Measurements from ENCODE around the gene IGSF8.

The IGSF8 gene

GRCh38 chr1:160080381-160081100, 17.9 kb downstream of the IGSF8 start:
- Histone ChIP-seq H2BK5ac (ENCODE audit: low read length) (no peak overlapping the region), H3K23ac (ENCODE audit: low read depth, low read length, poor library complexity) (no peak overlapping the region), H4K91ac (ENCODE audit: low read depth, low read length, poor library complexity) (no peak overlapping the region), H3K14ac (ENCODE audit: low read length) (no peak overlapping the region), H3K4me3 (ENCODE audit: low read length in 2 of 2) (no peak overlapping the region), H3K9me3 (replicated peaks in 1 of 2; ENCODE audit: control insufficient read depth in 2 of 2, insufficient read depth in 1 of 2, low read depth in 1 of 2, low read length in 2 of 2) (no peaks in the 10 kb centered on the region), H2BK12ac (ENCODE audit: low read length) (no peak overlapping the region), H4K8ac (ENCODE audit: low read depth, low read length) (no peak overlapping the region), H3K79me1 (ENCODE audit: low read depth, low read length) (no peaks in the 10 kb centered on the region), H3K27me3 (ENCODE audit: control insufficient read depth in 3 of 3, insufficient read depth in 3 of 3, low read depth in 1 of 3, low read length in 3 of 3) (peaks cover 0 to 48% (median 42%) of the 10 kb centered on the region in 3 experiments), H2AK5ac (ENCODE audit: low read depth, low read length) (no peak overlapping the region), H3K36me3 (replicated peaks in 1 of 2; ENCODE audit: control insufficient read depth in 2 of 2, insufficient read depth in 2 of 2, low read length in 2 of 2) (no peaks in the 10 kb centered on the region), H2BK120ac (ENCODE audit: low read depth, low read length) (no peak overlapping the region), H3K4me2 (ENCODE audit: insufficient read depth, low read length, poor library complexity, severe bottlenecking) (no peak overlapping the region), H3K4me1 (ENCODE audit: control insufficient read depth in 2 of 2, insufficient read depth in 1 of 2, low read depth in 1 of 2, low read length in 2 of 2) (peaks cover 0 to 3% of the 10 kb centered on the region in 2 donors), H2AFZ (ENCODE audit: low read length) (no peak overlapping the region), H3K4ac (ENCODE audit: low read length) (no peak overlapping the region), H3K18ac (ENCODE audit: low read length) (no peak overlapping the region), H3K27ac (replicated peaks; ENCODE audit: low read length) (no peak overlapping the region), H3K9ac (ENCODE audit: low read depth, low read length, poor library complexity) (no peak overlapping the region), H2BK15ac (ENCODE audit: low read length) (no peak overlapping the region)
- no CpG with 5 or more reads among the region's 6 CpGs for WGBS, 2 donors (ENCODE audit: extremely low coverage in 2 of 2, insufficient read length in 2 of 2, insufficient replicate concordance in 1 of 2)
- DNase-seq (ENCODE audit: low spot score), result no peak

- H4K91ac ChIP-seq (ENCODE audit: low read depth, low read length, poor library complexity), result no peak overlapping the region
- no peak overlapping the region for H2BK5ac ChIP-seq (ENCODE audit: low read length)
- H3K79me1 ChIP-seq (ENCODE audit: low read depth, low read length), result no peaks in the 10 kb centered on the region
- no peaks in the 10 kb centered on the region for H3K36me3 ChIP-seq (replicated peaks in 1 of 2; ENCODE audit: control insufficient read depth in 2 of 2, insufficient read depth in 2 of 2, low read length in 2 of 2)
- no peak overlapping the region for H3K23ac ChIP-seq (ENCODE audit: low read depth, low read length, poor library complexity)
- no peak for DNase-seq (ENCODE audit: low spot score)
- H3K4ac ChIP-seq (ENCODE audit: low read length), result no peak overlapping the region
- no peak overlapping the region for H3K9ac ChIP-seq (ENCODE audit: low read depth, low read length, poor library complexity)
- H3K4me2 ChIP-seq (ENCODE audit: insufficient read depth, low read length, poor library complexity, severe bottlenecking), result no peak overlapping the region
- H3K27ac ChIP-seq (replicated peaks; ENCODE audit: low read length), result no peak overlapping the region
- H3K4me1 ChIP-seq (ENCODE audit: control insufficient read depth in 2 of 2, insufficient read depth in 1 of 2, low read depth in 1 of 2, low read length in 2 of 2), result peaks cover 0 to 3% of the 10 kb centered on the region in 2 donors
- H2BK12ac ChIP-seq (ENCODE audit: low read length), result no peak overlapping the region
- no peak overlapping the region for H2BK120ac ChIP-seq (ENCODE audit: low read depth, low read length)
- no peak overlapping the region for H2AK5ac ChIP-seq (ENCODE audit: low read depth, low read length)
- no peak overlapping the region for H3K18ac ChIP-seq (ENCODE audit: low read length)
- no peak overlapping the region for H2AFZ ChIP-seq (ENCODE audit: low read length)
- no peak overlapping the region for H4K8ac ChIP-seq (ENCODE audit: low read depth, low read length)
- no peak overlapping the region for H2BK15ac ChIP-seq (ENCODE audit: low read length)
- H3K4me3 ChIP-seq (ENCODE audit: low read length in 2 of 2), result no peak overlapping the region
- peaks cover 0 to 59% (median 40%) of the 10 kb centered on the region in 3 experiments for H3K27me3 ChIP-seq (ENCODE audit: control insufficient read depth in 3 of 3, insufficient read depth in 3 of 3, low read depth in 1 of 3, low read length in 3 of 3)
- H3K9me3 ChIP-seq (replicated peaks in 1 of 2; ENCODE audit: control insufficient read depth in 2 of 2, insufficient read depth in 1 of 2, low read depth in 1 of 2, low read length in 2 of 2), result no peaks in the 10 kb centered on the region
- no peak overlapping the region for H3K14ac ChIP-seq (ENCODE audit: low read length)
- WGBS, 2 donors (ENCODE audit: extremely low coverage in 2 of 2, insufficient read length in 2 of 2, insufficient replicate concordance in 1 of 2), result no CpG with 5 or more reads among the region's 4 CpGs
Observed at GRCh38 chr1:160079448-160079847, 19.0 kb downstream of the IGSF8 start.

GRCh38 chr1:160078512-160079195, 19.8 kb downstream of the IGSF8 start:
- Histone ChIP-seq H3K4ac (ENCODE audit: low read length) (no peak overlapping the region), H4K91ac (ENCODE audit: low read depth, low read length, poor library complexity) (no peak overlapping the region), H2BK120ac (ENCODE audit: low read depth, low read length) (no peak overlapping the region), H2BK5ac (ENCODE audit: low read length) (no peak overlapping the region), H3K27me3 (ENCODE audit: control insufficient read depth in 3 of 3, insufficient read depth in 3 of 3, low read depth in 1 of 3, low read length in 3 of 3) (peaks cover 0 to 66% (median 32%) of the 10 kb centered on the region in 3 experiments), H3K18ac (ENCODE audit: low read length) (no peak overlapping the region), H3K4me3 (ENCODE audit: low read length in 2 of 2) (no peak overlapping the region), H2BK12ac (ENCODE audit: low read length) (no peak overlapping the region), H3K9me3 (replicated peaks in 1 of 2; ENCODE audit: control insufficient read depth in 2 of 2, insufficient read depth in 1 of 2, low read depth in 1 of 2, low read length in 2 of 2) (no peaks in the 10 kb centered on the region), H3K4me2 (ENCODE audit: insufficient read depth, low read length, poor library complexity, severe bottlenecking) (no peak overlapping the region), H3K79me1 (ENCODE audit: low read depth, low read length) (no peaks in the 10 kb centered on the region), H3K23ac (ENCODE audit: low read depth, low read length, poor library complexity) (peak overlapping the region; percentile 8), H2BK15ac (ENCODE audit: low read length) (no peak overlapping the region), H3K4me1 (ENCODE audit: control insufficient read depth in 2 of 2, insufficient read depth in 1 of 2, low read depth in 1 of 2, low read length in 2 of 2) (no peaks in the 10 kb centered on the region), H3K27ac (replicated peaks; ENCODE audit: low read length) (no peak overlapping the region), H2AFZ (ENCODE audit: low read length) (no peak overlapping the region), H4K8ac (ENCODE audit: low read depth, low read length) (no peak overlapping the region), H3K14ac (ENCODE audit: low read length) (no peak overlapping the region), H2AK5ac (ENCODE audit: low read depth, low read length) (no peak overlapping the region), H3K36me3 (replicated peaks in 1 of 2; ENCODE audit: control insufficient read depth in 2 of 2, insufficient read depth in 2 of 2, low read length in 2 of 2) (no peaks in the 10 kb centered on the region), H3K9ac (ENCODE audit: low read depth, low read length, poor library complexity) (no peak overlapping the region)
- no CpG with 5 or more reads among the region's 8 CpGs for WGBS, 2 donors (ENCODE audit: extremely low coverage in 2 of 2, insufficient read length in 2 of 2, insufficient replicate concordance in 1 of 2)
- no peak for DNase-seq (ENCODE audit: low spot score)

- Histone ChIP-seq H3K14ac (ENCODE audit: low read length) (no peak overlapping the region), H2AFZ (ENCODE audit: low read length) (no peak overlapping the region), H2BK15ac (ENCODE audit: low read length) (no peak overlapping the region), H2AK5ac (ENCODE audit: low read depth, low read length) (no peak overlapping the region), H3K23ac (ENCODE audit: low read depth, low read length, poor library complexity) (no peak overlapping the region), H2BK5ac (ENCODE audit: low read length) (no peak overlapping the region), H3K9ac (ENCODE audit: low read depth, low read length, poor library complexity) (no peak overlapping the region), H3K27me3 (ENCODE audit: control insufficient read depth in 3 of 3, insufficient read depth in 3 of 3, low read depth in 1 of 3, low read length in 3 of 3) (peaks cover 0 to 65% (median 21%) of the 10 kb centered on the region in 3 experiments), H2BK120ac (ENCODE audit: low read depth, low read length) (no peak overlapping the region), H3K4me3 (ENCODE audit: low read length in 2 of 2) (no peak overlapping the region), H3K4ac (ENCODE audit: low read length) (no peak overlapping the region), H4K8ac (ENCODE audit: low read depth, low read length) (no peak overlapping the region), H3K79me1 (ENCODE audit: low read depth, low read length) (no peaks in the 10 kb centered on the region), H4K91ac (ENCODE audit: low read depth, low read length, poor library complexity) (no peak overlapping the region), H3K9me3 (replicated peaks in 1 of 2; ENCODE audit: control insufficient read depth in 2 of 2, insufficient read depth in 1 of 2, low read depth in 1 of 2, low read length in 2 of 2) (peaks cover 0 to 2% of the 10 kb centered on the region in 2 donors), H3K18ac (ENCODE audit: low read length) (no peak overlapping the region), H3K36me3 (replicated peaks in 1 of 2; ENCODE audit: control insufficient read depth in 2 of 2, insufficient read depth in 2 of 2, low read length in 2 of 2) (no peaks in the 10 kb centered on the region), H3K4me2 (ENCODE audit: insufficient read depth, low read length, poor library complexity, severe bottlenecking) (no peak overlapping the region), H2BK12ac (ENCODE audit: low read length) (no peak overlapping the region), H3K4me1 (ENCODE audit: control insufficient read depth in 2 of 2, insufficient read depth in 1 of 2, low read depth in 1 of 2, low read length in 2 of 2) (no peaks in the 10 kb centered on the region), H3K27ac (replicated peaks; ENCODE audit: low read length) (no peak overlapping the region)
- DNase-seq (ENCODE audit: low spot score), result no peak
Observed at GRCh38 chr1:160077486-160077885, 20.9 kb downstream of the IGSF8 start.
